NCI-H2196 treated with DMSO at 0.1 percent for 48 hours (cell line): Measurements from ENCODE around the gene LRRN2.
"Not testable (repeated sequence)": the region's sequence is repeated elsewhere in the genome, so short reads cannot be mapped to it uniquely, and the experiment has no call there.

Experiments
- DNase-seq: peaks from one replicate; lab custom pipeline; 2025; ENCODE audit not compliant: unreplicated experiment; lab: John Stamatoyannopoulos, UW

LRRN2 gene

GRCh38 chr1:204692841-204693356, 7.4 kb upstream of the LRRN2 start:
- no peak for DNase-seq

- no peak for DNase-seq
Measured at GRCh38 chr1:204692325-204692840, 6.8 kb upstream of the LRRN2 start.

DNA sequence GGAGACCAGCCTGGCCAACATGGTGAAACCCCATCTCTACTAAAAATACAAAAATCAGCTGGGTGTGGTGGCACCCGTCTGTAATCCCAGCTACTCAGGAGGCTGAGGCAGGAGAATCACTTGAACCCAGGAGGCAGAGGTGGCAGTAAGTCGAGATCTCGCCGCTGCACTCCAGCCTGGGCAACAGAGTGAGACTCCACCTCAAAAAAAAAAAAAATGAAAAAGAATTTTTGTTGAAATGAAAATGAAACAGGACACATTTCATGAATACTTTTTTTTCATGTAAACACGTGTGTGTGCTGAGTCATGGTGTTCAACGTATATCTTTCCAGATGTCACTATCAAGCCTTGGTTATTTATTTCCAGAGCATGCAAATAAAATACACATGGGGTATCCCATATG, 5.8 kb upstream of the LRRN2 start:
- DNase-seq = not testable (repeated sequence)

DNA sequence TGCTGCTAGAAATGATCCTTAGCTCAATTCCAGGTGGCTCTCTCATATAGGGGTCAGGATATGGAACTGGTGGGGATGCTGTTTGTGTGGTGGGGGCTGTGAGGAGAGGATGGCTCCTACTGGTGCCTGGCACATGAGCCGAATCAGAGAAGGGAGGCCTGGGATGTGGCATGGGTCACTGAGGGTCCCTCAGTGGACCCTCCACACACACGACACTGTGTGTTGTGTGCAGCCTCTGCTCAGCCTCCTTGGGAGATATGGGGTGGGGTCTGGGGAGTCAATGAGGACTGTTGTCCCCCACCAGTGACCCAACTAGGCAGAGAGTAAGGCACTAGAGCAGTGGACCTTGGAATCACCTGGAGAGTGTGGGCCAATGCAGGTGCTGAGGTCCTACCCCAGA, 3.2 kb upstream of the LRRN2 start:
- DNase-seq = no peak

- no peak for DNase-seq
Measured at GRCh38 chr1:204688007-204688406, 2.5 kb upstream of the LRRN2 start.

GRCh38 chr1:204684571-204685235, 835 bp downstream of the LRRN2 start:
- DNase-seq = no peak

DNA sequence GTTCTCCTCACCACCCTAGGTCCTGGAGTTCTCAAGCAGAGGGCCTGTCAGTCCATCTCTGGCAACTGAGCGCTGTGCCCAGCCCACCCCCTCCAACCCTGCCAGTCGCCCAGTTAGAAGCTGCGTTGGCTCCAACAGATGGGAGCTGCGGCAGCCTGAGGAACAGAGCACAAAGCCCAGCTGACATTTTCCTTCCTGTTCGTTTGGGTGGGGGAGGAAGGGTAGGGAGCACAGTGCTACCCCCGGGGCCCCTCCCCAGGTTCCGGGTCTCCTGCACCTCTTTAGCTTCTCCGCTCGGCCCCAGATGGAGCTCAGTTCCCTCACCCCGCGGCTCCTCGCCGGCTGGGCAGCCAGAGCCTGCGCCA, 1.4 kb downstream of the LRRN2 start:
- no peak for DNase-seq

- DNase-seq = no peak
Measured at GRCh38 chr1:204683284-204684205, 2.0 kb downstream of the LRRN2 start.

GRCh38 chr1:204680461-204680860, 5.1 kb downstream of the LRRN2 start:
- no peak for DNase-seq

GRCh38 chr1:204680051-204680450, 5.5 kb downstream of the LRRN2 start:
- DNase-seq = no peak

DNA sequence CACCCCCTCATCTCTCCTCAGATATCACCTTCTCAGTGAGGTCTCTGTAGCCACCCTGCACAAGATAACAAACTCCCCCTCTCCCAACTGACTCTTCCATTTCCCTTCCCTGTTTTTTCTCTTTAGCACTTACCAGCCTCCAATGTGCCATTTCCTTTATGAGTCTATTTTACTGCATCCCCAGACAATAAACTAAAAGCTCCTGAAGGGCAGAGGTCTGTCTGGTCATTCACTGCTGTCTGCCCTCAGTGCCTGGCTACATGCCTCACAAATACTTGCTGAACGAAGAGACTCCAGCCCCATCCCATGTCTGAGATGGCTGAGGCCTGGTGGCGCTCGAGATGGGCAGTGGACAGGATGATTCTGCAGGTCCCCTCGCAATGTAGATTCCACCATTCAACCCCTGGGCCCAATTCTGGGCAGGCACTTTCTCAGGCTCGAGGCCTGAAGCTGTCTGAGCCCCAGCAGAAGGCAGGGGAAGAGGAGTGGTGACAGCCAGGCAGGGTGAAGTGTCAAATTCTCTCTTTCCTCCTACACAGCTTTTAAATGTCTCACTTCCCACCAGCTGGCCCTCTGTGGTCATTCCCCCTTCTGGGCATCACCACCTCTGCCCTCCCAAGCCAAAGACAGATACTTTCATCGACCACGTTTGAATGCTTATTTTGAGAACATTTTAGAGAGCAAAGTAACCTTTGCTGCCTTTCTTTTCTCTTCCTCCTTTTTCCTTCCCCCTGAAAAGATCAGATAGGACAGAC, 6.6 kb downstream of the LRRN2 start:
- no peak for DNase-seq

- DNase-seq = no peak
Measured at GRCh38 chr1:204677864-204678263, 7.7 kb downstream of the LRRN2 start.

GRCh38 chr1:204676043-204676442, 9.5 kb downstream of the LRRN2 start:
- DNase-seq = no peak

DNA sequence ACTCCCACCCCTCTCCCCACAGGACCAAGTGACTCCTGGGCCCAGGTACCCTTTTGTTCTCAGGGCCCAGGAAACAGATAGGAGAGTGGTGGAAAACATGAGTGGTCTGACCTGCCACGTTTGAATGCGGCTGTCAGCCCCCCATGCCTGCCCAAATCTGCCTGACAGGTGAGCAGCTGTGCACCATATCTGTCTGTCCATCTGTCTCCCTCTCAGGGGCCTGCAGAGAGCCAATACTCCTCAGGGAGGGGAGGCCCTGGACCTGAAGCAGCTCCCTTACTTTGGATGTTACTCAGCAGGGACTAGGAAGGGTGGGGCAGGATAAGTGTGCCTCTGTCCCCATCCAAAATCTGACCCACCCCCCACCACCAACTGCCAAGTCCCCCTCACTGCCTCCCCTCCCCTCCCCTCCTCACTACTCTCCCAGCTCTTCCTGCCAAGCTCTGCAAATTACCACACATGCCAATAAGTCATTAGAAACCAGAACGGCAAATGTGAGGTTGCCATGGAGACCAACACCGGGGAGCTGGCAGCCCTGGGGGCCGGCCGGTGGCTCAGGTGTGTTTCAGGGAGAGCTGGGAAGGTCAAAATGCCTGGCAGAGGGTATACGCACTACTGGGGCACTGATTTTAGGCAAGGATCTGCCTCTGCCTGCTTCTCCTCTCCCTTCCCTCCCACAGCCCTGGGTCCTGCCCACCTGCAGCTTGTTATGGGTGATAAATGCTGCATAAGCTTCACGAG, 11.5 kb downstream of the LRRN2 start:
- peak; percentile 28 for DNase-seq

GRCh38 chr1:204673209-204673608, 12.3 kb downstream of the LRRN2 start:
- no peak for DNase-seq

- no peak for DNase-seq
Measured at GRCh38 chr1:204672482-204673121, 12.9 kb downstream of the LRRN2 start.

DNA sequence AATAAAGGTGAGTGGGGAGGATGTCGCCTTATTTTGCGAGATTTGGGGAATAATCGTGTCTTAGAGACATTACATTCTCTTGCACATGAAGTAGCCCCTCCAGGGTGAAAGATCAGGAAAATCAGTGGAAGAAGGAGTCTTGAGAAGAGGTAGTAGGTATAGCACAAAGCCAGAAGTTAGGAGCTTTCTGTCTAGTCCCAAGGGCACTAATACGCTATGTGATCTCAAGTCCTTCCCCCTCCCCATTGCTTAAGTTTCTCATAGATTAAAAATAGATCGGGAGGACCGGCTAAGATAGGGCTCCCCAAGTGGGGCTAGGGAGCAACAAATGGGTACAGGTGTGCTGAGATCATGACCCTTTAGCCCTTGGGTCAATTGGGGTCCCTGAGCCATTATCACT, 13.5 kb downstream of the LRRN2 start:
- no peak for DNase-seq

GRCh38 chr1:204670152-204670927, 15.2 kb downstream of the LRRN2 start:
- DNase-seq = no peak

- no peak for DNase-seq
Measured at GRCh38 chr1:204669579-204669978, 16.0 kb downstream of the LRRN2 start.

GRCh38 chr1:204664384-204664651, 21.2 kb downstream of the LRRN2 start:
- no peak for DNase-seq
